Astrocyte (in vitro differentiated cells and primary cell): ENCODE results near the gene TTC7B.

Source experiments
- EZH2 ChIP-seq: IDR thresholded peaks from 2 replicates; pipeline ENCODE4 v1.6.1; 2012; ENCODE audit warnings: mild to moderate bottlenecking, low read length, inconsistent platforms; ENCODE audit not compliant: insufficient read depth
- TF ChIP-seq, protein P1 (sequence below): IDR thresholded peaks from 2 replicates; pipeline ENCODE4 v1.5.1; 2011; ENCODE audit warnings: low read depth, mild to moderate bottlenecking, inconsistent platforms, low read length, moderate library complexity; ENCODE audit not compliant: insufficient read depth

DNA sequence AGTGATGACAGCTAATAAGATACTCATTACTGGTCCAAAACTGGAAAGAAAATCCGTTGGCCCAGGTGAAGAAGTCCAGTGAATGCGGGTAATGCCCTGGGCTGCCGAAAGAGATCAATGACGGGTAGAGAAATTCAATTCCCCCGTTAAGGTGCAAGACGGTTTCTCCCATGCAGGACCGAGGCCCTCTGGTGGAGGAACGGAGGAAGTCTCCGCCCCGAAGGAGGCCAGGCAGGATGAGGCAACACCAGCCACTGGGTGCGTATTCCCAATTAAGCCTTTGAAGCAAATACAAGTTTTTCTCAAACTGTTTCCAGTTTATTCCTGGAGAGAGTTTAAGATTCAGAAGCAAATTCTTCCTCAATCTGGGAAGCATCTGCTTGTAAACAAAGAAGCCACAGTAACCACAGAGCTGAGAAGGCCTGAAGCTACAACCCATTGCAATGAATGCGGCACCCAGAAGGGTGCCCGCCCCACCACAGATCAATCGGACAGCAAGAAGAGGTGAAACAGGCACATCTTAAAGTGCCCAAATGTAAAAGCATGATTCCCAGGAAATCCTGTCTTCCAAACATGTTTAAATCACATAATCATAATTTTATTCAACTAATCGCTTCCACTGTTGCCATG lies 118.5 kb downstream of the TTC7B start:
- TF ChIP-seq, protein P1, sequence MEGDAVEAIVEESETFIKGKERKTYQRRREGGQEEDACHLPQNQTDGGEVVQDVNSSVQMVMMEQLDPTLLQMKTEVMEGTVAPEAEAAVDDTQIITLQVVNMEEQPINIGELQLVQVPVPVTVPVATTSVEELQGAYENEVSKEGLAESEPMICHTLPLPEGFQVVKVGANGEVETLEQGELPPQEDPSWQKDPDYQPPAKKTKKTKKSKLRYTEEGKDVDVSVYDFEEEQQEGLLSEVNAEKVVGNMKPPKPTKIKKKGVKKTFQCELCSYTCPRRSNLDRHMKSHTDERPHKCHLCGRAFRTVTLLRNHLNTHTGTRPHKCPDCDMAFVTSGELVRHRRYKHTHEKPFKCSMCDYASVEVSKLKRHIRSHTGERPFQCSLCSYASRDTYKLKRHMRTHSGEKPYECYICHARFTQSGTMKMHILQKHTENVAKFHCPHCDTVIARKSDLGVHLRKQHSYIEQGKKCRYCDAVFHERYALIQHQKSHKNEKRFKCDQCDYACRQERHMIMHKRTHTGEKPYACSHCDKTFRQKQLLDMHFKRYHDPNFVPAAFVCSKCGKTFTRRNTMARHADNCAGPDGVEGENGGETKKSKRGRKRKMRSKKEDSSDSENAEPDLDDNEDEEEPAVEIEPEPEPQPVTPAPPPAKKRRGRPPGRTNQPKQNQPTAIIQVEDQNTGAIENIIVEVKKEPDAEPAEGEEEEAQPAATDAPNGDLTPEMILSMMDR: peak; percentile 97
- TF ChIP-seq EZH2: no peak
